ENCODE results near the gene ARMC6.

The ARMC6 gene

GRCh38 chr19:19033426-19034203 lies at the start of gene ARMC6, which contains the start of gene SUGP2:
Gene ARMC6, plus strand, starts transcription at chr19:19033603. Its CDS starts 607 bp downstream, at chr19:19034210.
Gene SUGP2, minus strand, starts transcription at chr19:19033517. Its CDS starts 2,446 bp downstream, at chr19:19031071.
- DNase-seq (ENCODE audit: low read depth): peak; percentile 87

DNA sequence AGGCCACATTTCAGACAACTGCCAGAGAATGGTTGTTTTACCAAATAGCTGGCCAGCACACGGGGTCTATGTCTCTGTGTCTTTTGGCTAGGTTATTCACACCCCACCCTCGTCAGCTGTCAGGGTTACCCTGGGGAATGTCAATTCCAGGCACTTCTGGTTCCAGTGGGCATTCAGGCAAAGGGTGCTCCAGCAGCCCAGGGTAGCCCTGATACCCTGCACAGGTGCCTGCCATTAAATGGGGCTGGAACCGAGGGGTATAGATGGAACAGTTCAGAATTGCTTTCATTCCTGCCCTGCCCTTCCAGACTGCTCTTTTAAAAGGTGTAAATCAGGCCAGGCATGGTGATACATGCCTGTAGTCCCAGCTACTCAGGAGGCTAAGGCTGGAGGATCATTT lies 49.2 kb upstream of the ARMC6 start:
- DNase-seq (ENCODE audit: low read depth): no peak

DNA sequence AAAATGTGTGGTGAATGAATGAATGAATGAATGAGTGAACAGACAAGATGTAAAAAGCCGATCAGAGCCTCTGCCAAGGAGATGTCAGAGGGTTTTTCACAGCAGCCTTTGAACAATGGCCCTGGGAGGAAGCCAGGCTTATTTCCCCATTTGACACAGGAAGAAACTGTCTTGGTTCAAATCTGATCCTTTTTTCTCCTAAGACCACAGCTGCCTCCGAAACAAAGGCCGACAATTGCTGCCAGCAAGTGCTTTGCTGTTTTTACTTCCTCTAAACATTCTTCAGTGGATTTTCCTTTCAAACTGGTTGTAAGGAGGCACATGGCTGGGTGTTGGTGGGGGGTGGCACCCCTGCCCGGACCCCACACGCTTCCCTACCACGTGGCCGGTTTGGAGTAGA lies 48.1 kb upstream of the ARMC6 start:
- no peak for DNase-seq (ENCODE audit: low read depth)

GRCh38 chr19:18987456-18987855 lies 45.9 kb upstream of the ARMC6 start:
- DNase-seq (ENCODE audit: low read depth): no peak

- DNase-seq (ENCODE audit: low read depth): no peak
These were observed 44.1 kb upstream of the ARMC6 start for GRCh38 chr19:18989316-18989715.

DNA sequence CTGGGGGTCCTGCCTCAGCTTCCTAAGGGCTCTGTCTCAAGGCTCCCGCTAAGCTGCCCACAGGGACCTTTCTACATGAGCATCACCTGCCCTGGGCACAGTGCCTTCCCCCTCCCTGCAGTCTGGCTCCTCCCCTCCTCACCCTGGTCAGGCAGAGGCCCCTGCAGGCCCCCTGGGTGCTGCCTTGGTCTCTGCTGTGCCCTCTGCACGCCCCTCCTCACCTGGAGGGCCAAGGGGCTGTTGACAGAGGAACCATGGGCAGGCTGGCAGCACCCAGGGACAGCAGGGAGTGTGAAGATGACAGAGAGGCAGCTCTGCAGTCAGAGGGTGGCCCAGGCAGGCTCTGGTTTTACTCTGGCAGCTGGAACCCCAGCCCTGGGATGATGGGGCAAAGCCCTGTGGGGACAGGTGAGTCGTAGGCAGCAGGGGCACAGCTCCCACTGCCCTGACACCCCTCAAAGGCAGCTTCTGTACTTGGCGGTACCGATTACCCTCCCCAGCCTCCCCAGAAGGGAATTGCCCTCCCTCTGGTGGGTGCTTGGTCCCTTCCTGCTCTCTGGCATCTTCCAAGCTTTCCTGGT lies 43.2 kb upstream of the ARMC6 start:
- no peak for DNase-seq (ENCODE audit: low read depth)

- DNase-seq (ENCODE audit: low read depth): no peak
These were observed 42.4 kb upstream of the ARMC6 start for GRCh38 chr19:18991006-18991405.

DNA sequence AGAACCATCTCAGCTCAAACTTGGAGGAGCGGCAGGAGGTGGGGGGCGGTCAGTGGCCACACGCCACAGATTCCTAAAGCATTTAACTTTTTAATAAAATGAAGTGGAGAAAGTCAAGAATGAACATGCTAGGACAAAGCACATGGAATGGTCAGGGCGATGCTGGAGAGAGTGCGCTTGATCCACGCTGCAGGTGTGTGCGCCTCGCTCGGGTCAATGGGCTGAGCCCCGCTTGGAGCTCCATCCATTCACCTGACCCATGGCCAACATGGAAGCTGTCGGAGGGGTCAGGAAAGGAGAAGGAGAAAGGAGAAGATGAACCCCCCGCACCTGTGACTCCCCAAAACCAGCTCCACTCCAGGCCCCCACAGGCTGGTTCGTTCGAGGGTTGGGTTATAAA lies 41.9 kb upstream of the ARMC6 start:
- no peak for DNase-seq (ENCODE audit: low read depth)

- no peak for DNase-seq (ENCODE audit: low read depth)
These were observed 40.7 kb upstream of the ARMC6 start for GRCh38 chr19:18992696-18993095.

DNA sequence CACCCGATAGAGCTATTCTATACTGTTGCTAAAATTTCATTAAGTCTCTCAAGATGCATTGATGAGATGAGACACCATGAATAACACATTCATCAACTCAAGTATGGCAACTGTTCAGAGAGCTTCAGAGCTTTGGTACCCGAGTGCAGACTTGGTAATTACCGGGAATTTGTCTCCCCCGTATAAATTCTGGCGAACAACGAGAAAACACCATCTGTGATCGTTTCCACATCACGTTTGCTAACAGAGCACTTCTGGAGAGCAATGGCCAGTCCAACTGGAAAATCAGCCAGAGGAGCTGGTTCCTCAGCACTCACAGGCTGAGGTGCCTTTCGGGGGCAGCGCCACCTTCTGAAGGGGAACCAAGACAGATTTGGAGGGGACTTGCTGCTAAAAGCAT lies 40.3 kb upstream of the ARMC6 start:
- no peak for DNase-seq (ENCODE audit: low read depth)

- DNase-seq (ENCODE audit: low read depth): no peak
These were observed 37.6 kb upstream of the ARMC6 start for GRCh38 chr19:18995804-18996241.

- DNase-seq (ENCODE audit: low read depth): no peak
These were observed 37.1 kb upstream of the ARMC6 start for GRCh38 chr19:18996351-18996750.

- DNase-seq (ENCODE audit: low read depth): no peak
These were observed 36.5 kb upstream of the ARMC6 start for GRCh38 chr19:18996796-18997394.

GRCh38 chr19:18998276-18998675 lies 35.1 kb upstream of the ARMC6 start:
- no peak for DNase-seq (ENCODE audit: low read depth)

DNA sequence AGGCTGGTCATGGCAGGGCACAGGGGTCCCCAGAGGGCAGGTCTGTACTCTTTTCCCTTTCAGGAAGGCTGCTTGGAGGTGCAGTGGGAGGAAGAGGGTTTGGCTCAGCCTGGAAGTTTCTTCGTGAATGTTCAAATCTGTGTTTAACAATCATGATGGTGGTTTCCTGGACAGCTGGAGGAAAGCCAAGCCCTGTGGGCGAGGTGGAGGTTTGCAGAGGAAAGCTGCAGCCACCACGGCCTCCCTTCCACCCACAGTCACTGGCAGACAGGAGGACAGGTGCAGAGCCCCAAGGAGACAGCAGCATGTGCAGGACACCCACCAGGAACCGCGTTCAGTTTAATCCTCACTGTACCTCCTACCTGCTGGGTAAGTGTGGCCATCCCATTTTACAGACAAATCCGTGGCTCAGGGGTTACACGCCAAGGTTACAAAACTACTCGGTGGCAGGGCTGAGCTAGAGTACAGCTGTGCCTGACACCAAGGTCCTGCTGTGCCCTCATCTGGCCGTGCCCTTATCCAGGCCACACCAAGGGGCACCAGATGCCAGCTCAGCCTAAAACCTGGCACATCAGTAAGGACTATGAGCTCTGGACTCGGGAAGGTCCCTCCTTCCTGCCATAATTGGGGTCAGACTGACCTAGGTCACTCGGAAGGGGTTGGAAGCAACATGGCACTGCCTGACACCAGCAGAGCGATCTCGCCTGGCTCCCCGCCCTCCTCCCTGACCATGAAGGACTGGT lies 34.2 kb upstream of the ARMC6 start:
- DNase-seq (ENCODE audit: low read depth): no peak

- no peak for DNase-seq (ENCODE audit: low read depth)
These were observed 33.3 kb upstream of the ARMC6 start for GRCh38 chr19:18999896-19000620.

- DNase-seq (ENCODE audit: low read depth): no peak
These were observed 29.3 kb upstream of the ARMC6 start for GRCh38 chr19:19004144-19004543.

GRCh38 chr19:19006213-19006612 lies 27.2 kb upstream of the ARMC6 start:
- no peak for DNase-seq (ENCODE audit: low read depth)

DNA sequence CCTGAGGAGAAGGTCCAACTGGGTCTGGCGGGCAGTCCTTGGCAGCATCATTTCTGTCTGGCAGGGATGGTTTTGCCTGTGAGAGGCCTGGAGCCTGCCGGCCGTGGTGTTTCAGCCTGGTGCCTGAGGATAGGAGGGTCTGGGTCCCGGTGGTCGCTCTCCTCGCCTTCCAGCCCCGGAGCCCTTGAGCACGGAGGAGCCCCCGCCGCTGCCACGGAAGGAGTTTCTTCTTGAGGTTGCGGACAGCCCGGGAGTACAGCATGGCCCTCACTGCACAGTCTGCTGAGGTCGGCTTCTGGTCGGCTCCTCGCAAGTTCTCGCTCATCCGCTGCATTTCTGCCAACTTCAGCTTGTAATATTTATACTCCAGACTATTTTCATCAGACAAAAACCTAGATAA lies 23.5 kb upstream of the ARMC6 start:
- DNase-seq (ENCODE audit: low read depth): no peak

- DNase-seq (ENCODE audit: low read depth): no peak
These were observed 22.9 kb upstream of the ARMC6 start for GRCh38 chr19:19010551-19010950.

- no peak for DNase-seq (ENCODE audit: low read depth)
These were observed 12.3 kb upstream of the ARMC6 start for GRCh38 chr19:19021115-19021514.

All from activated T-cell treated with anti-CD3 and anti-CD28 coated beads for 24 hours (primary cell).